GM19043 (cell line): ENCODE results near the gene DOCK3.
A peak's percentile ranks its signal among the peaks of the same experiment; 100 is the strongest.
"Not testable (repeated sequence)": the region's sequence is repeated elsewhere in the genome, so short reads cannot be mapped to it uniquely, and the experiment has no call there.

Experiments used
- ATAC-seq: cut with Tn5 transposase; IDR thresholded peaks from one replicate; pipeline ENCODE4 v1.9.1; 2021; ENCODE audit warnings: low read depth; ENCODE audit not compliant: unreplicated experiment

Gene DOCK3

DNA sequence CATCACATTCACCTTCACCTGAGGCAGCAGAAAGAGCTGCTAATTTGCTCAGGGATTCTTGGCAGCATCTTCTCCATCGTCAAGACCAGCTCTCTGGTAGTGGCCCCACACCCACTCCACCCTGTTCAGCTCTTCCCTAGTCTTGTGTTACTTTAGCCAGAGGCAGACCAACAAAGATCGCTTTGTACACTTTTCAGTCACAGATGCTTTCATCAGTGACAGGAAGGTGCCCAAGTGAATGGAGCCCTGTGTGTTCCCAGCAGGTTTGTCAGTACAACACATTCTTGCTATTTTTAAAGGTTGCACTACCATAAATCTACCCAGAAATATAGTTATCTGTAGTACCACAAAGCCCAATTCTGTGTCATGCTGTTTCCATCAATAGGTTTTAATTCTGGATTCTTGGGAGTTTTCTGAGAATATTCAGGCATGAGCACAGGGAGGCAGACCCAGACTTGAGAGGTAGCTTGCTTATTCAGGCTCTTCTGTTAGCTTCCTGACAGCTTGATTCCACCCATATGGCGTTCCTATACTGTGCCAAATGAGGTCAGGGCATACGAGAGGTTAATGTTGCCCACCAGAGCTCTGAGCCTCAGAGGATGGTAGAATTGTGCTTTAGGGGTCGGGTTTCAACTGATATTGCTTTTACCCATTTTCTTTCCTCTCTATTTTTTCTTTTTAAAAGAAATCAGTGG is 600.5 kb downstream of the DOCK3 start:
- ATAC-seq, result no peak

DNA sequence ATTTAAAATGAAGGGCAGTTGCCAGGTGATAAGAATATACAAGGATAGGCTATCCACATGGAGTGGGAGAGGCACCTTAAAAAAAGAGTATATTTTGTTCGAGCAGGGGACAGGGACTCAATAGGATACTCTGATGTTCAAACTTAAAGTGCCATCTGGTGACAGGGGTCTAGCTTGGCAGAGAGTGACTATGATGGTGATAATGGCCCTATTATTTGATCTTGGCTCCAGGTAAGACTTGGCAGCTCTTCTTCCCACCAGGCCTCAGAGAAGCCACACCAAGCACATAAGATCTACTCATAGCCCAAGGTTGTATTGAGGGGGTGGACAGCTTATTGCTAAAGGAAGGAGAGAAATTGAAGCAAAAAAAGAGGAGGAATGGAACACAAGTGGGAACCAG is 601.3 kb downstream of the DOCK3 start:
- ATAC-seq, result no peak

DNA sequence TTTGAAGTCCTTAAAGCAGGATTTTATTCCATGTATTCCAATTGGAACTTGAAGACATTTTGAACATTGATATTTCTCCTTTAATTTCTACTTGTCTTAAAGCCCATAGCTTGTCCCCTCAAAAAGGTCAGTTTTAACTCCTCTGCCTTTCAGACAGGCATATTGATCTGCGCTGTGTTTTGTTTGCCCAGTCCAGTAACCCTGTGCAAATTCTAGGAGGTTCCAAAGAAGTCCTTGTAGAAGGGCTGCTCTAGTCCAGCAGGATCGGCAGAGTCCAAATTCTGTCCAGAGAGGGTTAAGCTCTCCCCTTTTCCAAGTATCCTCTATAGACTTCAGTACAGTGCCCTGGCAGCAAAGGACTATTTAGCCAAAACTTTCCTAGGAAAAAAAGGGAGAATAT is 604.7 kb downstream of the DOCK3 start:
- no peak for ATAC-seq

DNA sequence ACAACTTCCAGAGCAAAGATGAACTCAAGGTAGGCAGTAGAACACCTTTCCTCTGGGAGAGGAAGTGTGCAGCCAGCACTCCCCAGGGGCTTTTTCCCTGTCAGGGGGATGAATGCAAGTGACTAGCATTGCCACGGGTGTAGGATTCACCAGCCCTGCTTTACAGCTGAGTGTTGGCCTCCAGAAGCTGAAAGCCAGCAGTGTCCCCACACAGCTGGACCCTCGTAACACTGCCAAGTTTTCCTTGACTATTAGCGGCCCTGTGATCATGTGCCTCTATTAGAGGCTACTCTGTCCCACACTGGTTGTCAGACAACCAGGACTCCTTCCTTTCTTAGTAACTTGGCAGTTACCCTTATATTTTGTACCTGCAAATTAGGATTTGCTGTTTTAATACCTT is 605.4 kb downstream of the DOCK3 start:
- ATAC-seq, result no peak

DNA sequence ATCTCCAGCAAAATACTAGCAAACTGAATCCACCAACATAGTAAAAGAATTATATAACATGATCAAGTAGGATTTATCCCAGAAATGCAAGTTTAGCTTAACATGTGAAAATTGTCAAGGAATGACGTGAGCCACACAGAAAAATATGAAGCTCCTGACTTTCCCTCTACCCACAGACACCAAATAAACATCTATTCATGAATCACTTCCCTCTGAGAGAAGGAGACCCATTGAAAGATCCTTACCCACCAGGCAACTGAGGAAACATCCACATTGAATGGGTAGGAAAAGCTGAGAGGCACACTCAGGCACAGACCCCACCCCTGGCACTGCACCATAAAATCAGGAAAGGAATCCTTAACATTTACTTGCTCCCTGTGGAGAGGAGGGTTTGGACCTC is 608.2 kb downstream of the DOCK3 start:
- no peak for ATAC-seq

DNA sequence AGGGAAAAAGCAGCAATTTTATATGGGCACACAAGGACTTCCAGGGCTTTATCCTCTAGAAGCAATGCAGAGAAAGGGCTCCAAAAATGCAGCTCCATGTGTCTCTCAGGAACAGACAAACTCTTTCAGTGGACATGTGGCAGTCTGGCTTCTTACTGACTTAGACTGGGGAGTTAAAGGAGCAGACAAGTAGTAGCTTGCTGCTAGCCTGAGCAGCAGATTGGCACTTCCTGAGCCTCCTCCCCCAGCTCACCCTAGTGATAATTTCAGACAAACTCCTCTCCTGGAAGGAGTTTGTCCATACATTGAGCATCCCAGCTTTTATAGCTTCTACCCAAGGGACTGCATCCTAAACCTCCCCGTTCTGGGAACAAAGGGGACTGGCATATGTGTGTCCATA is 608.7 kb downstream of the DOCK3 start:
- ATAC-seq, result no peak

DNA sequence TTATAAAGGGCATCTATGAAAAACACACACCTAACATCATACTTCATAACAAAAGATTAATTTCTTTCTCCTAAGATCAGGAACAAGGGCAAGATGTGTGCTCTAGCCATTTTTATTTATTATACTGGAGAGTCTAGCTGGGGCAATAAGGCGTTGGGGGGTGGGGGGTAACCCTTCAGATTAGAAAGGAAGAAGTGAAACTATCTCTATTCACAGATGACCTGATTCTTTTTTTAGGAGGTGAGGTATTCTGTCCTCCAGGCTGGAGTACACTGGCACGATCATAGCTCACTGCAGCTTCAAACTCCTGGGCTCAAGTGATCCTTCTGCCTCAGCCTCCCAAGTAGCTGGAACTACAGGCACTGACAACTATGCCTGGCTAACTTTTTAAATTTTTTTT is 620.9 kb downstream of the DOCK3 start:
- ATAC-seq, result peak; percentile 83

DNA sequence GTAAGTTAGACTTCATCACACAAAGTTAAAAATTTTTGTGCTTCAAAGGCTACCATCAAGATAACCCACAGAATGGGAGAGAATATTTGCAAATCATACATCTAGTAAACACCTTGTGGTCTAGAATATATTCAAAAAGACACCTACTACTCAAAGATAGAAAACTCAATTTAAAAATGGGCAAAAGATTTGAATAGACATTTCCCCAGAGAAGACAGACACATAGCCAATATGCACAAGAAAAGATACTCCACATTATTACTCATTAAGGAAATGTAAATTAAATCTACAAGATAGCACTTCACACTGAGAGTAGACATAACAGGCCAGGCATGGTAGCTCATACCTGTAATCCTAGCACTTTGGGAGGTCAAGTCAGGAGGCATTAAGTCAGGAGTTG is 622.6 kb downstream of the DOCK3 start:
- no peak for ATAC-seq

DNA sequence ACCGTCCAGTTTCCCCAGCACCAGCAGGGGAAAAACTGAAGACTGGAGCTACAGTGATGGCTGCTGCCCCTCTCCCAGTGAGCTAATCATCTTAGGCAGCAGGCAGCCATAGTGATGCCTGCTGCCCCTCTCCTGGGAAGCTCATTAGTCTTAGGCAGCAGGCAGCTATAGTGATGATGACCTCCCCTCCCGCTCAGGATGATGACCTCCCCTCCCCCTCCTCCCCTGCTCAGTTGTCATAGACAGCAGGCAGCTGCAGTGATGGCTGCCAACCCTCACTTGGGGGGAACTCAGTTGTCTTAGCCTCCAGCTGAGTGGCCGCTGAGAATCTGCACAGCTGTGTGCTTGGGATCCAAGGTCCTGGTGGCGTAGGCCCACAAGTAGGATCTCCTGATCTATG is 629.5 kb downstream of the DOCK3 start:
- no peak for ATAC-seq

DNA sequence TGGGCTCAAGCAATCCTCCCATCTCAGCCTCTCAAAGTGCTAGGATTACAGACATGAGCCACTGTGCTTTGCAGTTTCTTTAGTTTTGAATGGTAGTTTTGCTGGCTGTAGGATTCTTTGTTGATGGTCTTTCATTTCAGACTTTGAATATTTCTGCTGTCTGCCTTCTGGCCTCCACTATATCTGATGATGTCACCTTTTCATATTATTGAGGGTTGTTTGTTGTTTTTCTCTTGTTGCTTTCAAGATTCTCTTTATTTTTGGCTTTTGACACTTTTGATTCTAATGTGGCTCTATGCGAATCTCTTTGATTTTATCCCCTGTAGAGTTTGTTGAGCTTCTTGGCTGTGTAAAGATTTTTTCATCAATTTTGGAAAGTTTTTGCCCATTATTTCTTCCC is 631.4 kb downstream of the DOCK3 start:
- no peak for ATAC-seq

DNA sequence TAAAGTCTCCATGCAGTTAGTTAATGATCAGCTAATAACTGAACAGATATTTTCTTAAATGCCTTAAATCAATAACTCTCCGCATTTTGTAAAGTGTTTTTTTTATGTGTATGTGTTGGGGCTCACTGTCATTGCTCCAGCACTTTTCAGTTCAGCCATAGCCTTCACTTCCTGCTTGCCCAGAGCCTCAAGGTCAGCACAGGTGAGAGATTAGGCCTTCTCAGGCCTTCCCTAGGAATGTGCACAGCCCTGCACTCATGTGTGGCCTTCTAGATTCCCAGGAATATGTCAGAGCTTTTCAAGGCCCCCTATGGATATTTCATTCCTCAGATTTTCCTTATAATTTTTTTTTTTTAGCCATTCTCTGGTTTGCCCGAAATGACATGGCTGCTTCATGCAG is 632.7 kb downstream of the DOCK3 start:
- no peak for ATAC-seq

DNA sequence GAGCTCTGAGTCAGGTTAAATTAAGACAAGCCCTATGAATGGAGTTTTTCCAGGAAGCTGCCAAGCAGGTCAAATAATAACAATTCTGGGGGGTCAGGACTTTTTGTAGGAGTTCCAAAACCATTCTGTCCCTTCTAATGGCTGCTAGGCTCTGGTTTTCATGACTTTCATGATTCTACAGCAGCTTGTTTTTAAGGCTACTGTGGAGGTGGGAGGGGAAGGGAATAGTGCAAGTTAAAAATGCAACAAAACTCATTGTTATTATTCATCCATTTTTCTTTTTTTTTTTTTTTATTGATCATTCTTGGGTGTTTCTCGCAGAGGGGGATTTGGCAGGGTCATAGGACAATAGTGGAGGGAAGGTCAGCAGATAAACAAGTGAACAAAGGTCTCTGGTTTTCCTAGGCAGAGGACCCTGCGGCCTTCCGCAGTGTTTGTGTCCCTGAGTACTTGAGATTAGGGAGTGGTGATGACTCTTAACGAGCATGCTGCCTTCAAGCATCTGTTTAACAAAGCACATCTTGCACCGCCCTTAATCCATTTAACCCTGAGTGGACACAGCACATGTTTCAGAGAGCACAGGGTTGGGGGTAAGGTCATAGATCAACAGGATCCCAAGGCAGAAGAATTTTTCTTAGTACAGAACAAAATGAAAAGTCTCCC is 633.3 kb downstream of the DOCK3 start:
- ATAC-seq, result not testable (repeated sequence)

DNA sequence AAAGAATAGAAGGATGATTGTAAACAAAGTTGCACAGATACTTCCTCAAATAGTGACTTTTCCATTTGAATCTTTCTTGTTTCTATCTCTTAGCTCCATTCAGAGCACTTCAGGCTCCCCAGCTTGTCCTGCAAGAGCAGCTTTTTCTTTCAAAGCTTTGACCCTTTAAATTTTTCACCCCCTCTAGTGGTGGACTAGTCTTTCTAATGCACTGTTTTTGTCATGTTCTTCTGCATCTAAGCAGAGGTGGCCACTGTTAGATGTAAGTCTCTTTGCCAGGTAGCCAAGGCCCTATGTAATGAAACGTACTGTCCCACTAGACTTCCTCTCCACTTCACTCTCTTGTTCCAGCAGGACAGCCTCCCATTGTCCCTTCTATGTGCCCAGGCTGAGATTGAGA is 636.3 kb downstream of the DOCK3 start:
- ATAC-seq, result no peak

DNA sequence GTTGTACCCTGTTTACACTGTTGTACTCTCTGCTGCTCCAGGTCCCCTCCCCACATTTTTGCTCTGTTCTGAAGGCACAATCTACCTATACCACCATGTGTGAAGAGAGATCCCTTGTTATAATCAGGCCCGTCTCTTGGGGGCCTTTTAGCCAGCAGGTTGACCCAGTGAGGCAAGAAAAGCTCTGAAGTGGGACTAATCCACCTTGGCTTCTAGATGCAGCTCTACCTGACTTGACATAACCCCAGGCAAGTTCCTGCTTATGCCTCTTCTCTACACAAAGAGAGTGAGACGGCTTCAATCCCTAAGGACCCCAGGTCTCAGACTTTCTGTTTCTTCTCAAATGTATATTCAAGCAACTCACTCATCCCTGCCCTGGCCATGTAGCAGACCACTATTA is 653.5 kb downstream of the DOCK3 start:
- ATAC-seq, result no peak

DNA sequence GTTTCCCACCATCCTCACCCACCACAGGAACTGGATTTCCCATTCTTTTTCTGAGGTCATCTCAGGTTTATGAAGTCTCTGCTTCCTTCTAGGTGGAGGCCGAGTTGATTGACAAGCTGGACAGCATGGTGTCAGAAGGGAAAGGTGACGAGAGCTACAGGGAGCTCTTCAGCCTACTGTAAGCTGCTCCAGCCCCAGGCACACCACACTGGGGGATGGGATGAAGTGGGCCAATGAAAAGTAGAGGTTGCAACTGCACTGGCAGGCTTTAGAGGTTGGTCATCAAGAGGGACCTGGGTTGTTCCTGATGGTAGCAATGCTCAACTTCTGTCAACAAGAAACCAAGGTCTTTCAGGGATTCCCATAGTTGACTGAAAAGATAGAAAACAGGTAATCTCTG is 655.3 kb downstream of the DOCK3 start:
- ATAC-seq, result no peak

DNA sequence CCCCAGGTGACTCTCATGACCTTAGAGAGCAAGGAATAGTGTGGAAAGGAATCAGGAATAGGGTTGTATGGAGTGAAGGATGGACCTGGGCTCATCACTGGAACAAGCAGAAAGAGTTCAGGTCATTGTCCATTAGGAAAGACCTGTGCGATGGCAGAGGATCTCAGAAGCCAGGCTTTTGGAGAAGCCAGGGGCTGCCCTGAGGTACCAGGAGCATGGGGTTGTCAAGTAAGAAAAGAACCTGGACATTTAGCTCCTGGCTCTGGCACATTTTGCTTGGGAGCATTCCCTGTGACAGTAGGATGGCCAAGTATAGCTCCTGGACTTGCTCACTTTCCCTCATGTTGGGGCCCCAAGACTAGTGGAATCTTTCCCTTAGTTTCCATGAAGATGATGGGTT is 657.4 kb downstream of the DOCK3 start:
- no peak for ATAC-seq

DNA sequence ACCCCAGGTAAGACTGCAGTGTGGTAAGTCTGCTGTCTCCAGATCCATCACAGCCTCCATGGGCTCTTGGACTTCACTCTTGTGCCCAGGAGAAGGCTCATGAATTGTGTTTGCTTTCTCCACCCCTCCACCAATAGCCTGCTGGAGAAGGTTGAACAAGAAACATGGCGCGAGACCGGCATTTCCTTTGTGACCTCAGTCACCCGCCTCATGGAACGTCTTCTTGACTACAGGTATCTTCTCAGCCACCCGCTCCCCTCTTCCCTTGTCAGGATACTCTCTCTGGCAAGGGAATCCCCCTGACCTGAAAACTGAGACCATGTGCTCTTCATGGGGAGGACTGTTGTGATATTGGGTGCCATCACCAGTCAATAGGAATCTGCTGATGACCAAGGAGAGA is 658.3 kb downstream of the DOCK3 start:
- ATAC-seq, result no peak

DNA sequence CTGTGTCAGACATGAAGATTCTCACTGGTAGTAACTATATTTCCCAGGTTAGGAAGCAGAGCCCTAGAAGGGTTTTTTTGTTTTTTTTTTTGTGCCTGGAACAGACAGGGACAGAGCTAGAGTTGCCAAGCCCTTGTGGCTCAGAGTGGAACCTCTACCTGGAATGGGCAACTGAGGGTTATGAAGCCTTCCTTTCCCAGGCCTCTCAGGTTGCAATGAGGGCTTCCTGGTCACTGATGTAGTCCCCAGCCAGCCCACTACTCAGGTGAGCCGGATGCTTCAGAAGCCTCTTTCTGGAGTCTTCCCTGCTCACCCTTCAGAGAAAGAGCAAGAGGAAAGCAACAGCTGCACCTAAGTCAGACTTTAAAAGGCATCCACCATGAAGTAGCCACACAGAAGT is 661.5 kb downstream of the DOCK3 start:
- ATAC-seq, result no peak

DNA sequence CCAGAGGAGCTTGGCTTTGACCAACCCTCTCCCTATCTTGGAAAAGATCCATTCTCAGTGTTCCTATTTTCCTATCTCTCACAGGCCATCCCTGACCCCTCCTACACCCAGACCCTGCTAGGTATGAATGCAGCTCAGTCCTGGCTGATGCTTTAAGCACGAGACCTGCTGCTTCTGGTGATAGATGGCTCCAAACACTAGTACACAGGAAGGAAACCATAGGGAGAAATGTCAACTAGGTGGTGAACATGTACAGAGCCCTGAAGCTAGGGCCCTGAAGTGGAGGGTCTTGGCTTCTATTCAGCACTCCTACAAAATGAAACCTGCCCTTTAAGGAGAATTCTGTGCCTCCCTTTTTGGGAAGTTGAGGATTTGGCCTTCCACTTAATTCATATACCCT is 662.9 kb downstream of the DOCK3 start:
- ATAC-seq, result no peak

DNA sequence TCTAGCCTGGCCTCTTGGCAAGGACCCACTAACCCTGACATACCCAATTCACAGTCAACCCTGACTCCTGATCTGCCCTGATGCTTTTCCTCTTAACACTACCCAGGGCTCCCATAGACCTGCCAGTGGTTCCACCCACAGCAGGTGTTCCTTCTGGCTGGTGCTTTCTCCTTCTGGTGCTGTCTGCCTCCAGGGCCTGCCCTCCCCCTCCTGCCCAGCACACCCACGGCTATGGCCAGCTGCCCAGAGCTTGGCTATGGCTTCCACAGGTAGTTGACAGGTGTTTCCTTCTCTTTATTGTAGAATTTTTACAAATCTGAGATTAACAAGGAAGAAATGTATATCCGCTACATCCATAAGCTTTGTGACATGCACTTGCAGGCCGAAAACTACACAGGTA is 663.9 kb downstream of the DOCK3 start:
- no peak for ATAC-seq

DNA sequence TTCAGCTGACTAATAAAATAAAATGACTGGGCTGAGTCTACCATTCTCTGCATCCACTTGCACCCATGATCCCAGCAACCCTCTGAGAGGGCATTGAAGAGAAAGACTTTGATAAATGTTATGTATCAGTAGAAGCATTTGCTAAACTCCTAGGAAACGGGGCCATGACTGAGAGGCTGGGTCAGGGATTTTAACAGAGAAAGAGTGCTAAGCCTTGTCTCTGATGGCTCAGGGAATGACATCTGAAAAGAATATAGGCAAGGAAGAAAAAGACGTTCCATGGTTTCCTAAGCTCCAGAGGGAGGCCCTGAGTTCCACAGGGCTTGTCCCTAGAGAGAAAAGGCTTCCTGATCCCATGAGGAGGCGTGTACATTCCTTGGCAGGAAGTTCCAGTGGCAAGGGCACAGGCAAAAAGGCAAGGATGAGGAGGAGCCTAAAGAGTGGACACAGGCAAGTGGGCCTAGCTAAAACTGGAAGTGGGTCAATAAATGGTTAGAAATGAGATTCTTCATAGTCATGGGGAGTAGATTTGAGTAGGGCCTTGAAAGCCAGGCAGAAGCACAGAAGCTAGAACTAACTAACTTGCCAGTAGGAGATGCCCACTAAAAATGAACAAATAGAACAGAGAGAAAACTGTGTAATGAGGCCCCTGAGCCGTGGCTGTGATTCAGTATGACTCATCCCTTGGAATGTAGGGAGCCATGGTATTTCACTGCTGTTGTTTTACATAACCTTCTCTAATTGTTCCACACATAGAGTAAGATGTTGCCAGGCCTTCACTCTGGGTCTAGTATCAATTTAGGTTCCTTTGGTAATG is 665.5 kb downstream of the DOCK3 start:
- ATAC-seq, result no peak
